Endothelial cell of umbilical vein (primary cell): ENCODE results near the gene EGFL7. TPM values are rescaled to one million over a fixed set of nuclear protein-coding genes. Genes with fewer than 3 reads are reported as not detected.

Source experiments
- BruUV-seq: library from RNA; stranded (reverse); fragments of 400-500 nt; replicated peaks from 2 replicates; lab custom pipeline; 2021; lab: Mats Ljungman, UMichigan
- CTCF ChIA-PET: fragments of 300-600, 350-600 bp; sonication (Branson Sonifier 250); formaldehyde crosslinking; loops from one replicate; lab custom pipeline; 2021; ENCODE audit warnings: antibody characterized with exemption, inconsistent platforms; lab: Charles Lee
- POLR2A ChIA-PET: fragments of 300-600, 350-600 bp; sonication (Branson Sonifier 250); formaldehyde crosslinking; loops from one replicate; lab custom pipeline; 2021; ENCODE audit warnings: antibody characterized with exemption, inconsistent platforms; lab: Charles Lee
- DNase-seq: peaks from one replicate; pipeline ENCODE4 v3.0.0-alpha.2; 2011; ENCODE audit warnings: low read depth, low spot score
- FAIRE-seq: peaks from 2 replicates; lab custom pipeline; 2011; peaks lifted over from hg19 to GRCh38; lab: Jason Lieb, UNC
- H2AFZ ChIP-seq: 2 replicates; pipeline ENCODE4 v1.6.0; 2012; ENCODE audit warnings: low read depth, low read length, control low read depth, inconsistent platforms
- H3K27ac ChIP-seq: 2 replicates; pipeline ENCODE4 v1.5.1; 2011; ENCODE audit warnings: low read depth, mild to moderate bottlenecking, control low read depth, low read length, moderate library complexity; ENCODE audit not compliant: insufficient read depth
- H3K27me3 ChIP-seq, 2 experiments: 2 replicates each; pipeline versions ENCODE4 v1.6.0 to v1.6.1; 2011; ENCODE audit warnings: low read length in 2 of 2, mixed read lengths in 1 of 2; ENCODE audit not compliant: control insufficient read depth in 2 of 2, insufficient read depth in 2 of 2
- H3K36me3 ChIP-seq, 2 experiments: 2 replicates in 1 of 2; 3 replicates in 1 of 2; pipeline ENCODE4 v1.5.1; 2011; ENCODE audit warnings: low read length in 2 of 2, mild to moderate bottlenecking in 1 of 2, moderate library complexity in 1 of 2; ENCODE audit not compliant: control insufficient read depth in 2 of 2, insufficient read depth in 2 of 2; ENCODE audit errors: extremely low read depth in 1 of 2
- H3K4me1 ChIP-seq: 3 replicates; pipeline ENCODE4 v1.5.1; 2011; ENCODE audit warnings: mild to moderate bottlenecking, low read length; ENCODE audit not compliant: control insufficient read depth, insufficient read depth; ENCODE audit errors: extremely low read depth
- H3K4me2 ChIP-seq: 2 replicates; pipeline ENCODE4 v1.6.1; 2011; ENCODE audit warnings: low read length, control low read depth, mixed read lengths; ENCODE audit not compliant: insufficient read depth
- H3K4me3 ChIP-seq, 3 experiments: fragments of 200-600 bp in 1 of 3; sonication (generic), shearing (Covaris generic) in 1 of 3; replicated peaks in 1 of 3; 2 replicates each; pipeline ENCODE4 v1.5.1; 2011 to 2016; ENCODE audit warnings: control low read depth in 3 of 3, low read length in 3 of 3, mild to moderate bottlenecking in 2 of 3, inconsistent platforms in 1 of 3, low read depth in 1 of 3, moderate library complexity in 1 of 3; ENCODE audit not compliant: insufficient read depth in 1 of 3
- H3K79me2 ChIP-seq: 2 replicates; pipeline ENCODE4 v1.6.0; 2012; ENCODE audit warnings: low read length, inconsistent platforms; ENCODE audit not compliant: control insufficient read depth, insufficient read depth
- H3K9ac ChIP-seq: replicated peaks from 2 replicates; pipeline ENCODE3; 2011; ENCODE audit warnings: low read length, control low read depth; ENCODE audit not compliant: insufficient read depth; ENCODE audit errors: extremely low read depth
- H3K9me1 ChIP-seq: replicated peaks from 3 replicates; pipeline ENCODE4 v1.6.0; 2011; ENCODE audit warnings: mild to moderate bottlenecking, low read length; ENCODE audit not compliant: control insufficient read depth, insufficient read depth; ENCODE audit errors: extremely low read depth
- H3K9me3 ChIP-seq: replicated peaks from 2 replicates; pipeline ENCODE4 v1.5.1; 2012; ENCODE audit warnings: low read length, inconsistent platforms; ENCODE audit not compliant: control insufficient read depth, insufficient read depth
- H4K20me1 ChIP-seq: replicated peaks from 2 replicates; pipeline ENCODE3; 2011; ENCODE audit warnings: mild to moderate bottlenecking, low read length; ENCODE audit not compliant: control insufficient read depth, insufficient read depth; ENCODE audit errors: extremely low read depth
- CTCF ChIP-seq, 2 donors: IDR thresholded peaks; 1 replicate in 1 of 2; 2 replicates in 1 of 2; pipeline ENCODE4 v1.5.1; 2011; ENCODE audit warnings: low read length in 2 of 2, mild to moderate bottlenecking in 2 of 2, moderate library complexity in 2 of 2, control low read depth in 1 of 2, inconsistent platforms in 1 of 2, low read depth in 1 of 2; ENCODE audit not compliant: insufficient read depth in 1 of 2; ENCODE audit errors: extremely low read depth in 1 of 2
- EZH2 ChIP-seq: IDR thresholded peaks from 2 replicates; pipeline ENCODE4 v1.6.1; 2012; ENCODE audit warnings: borderline replicate concordance, low read depth, mild to moderate bottlenecking, moderate library complexity, low read length, inconsistent platforms; ENCODE audit not compliant: severe bottlenecking
- FOS ChIP-seq: IDR thresholded peaks from 2 replicates; pipeline ENCODE4 v1.6.1; 2011; ENCODE audit warnings: mild to moderate bottlenecking, low read length, moderate library complexity, borderline replicate concordance; ENCODE audit not compliant: insufficient read depth
- GATA2 ChIP-seq: IDR thresholded peaks from 2 replicates; pipeline ENCODE4 v1.7.0; 2011; ENCODE audit warnings: low read depth, mild to moderate bottlenecking, moderate library complexity, mixed read lengths, low read length; ENCODE audit not compliant: insufficient read length, insufficient read depth
- JUN ChIP-seq: IDR thresholded peaks from 2 replicates; pipeline ENCODE4 v1.6.1; 2011; ENCODE audit warnings: borderline replicate concordance, low read depth; ENCODE audit not compliant: insufficient read length, insufficient read depth
- MAX ChIP-seq: IDR thresholded peaks from 2 replicates; pipeline ENCODE4 v1.6.1; 2011; ENCODE audit not compliant: insufficient read depth, insufficient read length
- MYC ChIP-seq: IDR thresholded peaks from one replicate; pipeline ENCODE4 v1.6.1; 2011; ENCODE audit warnings: mild to moderate bottlenecking, low read depth, low read length
- POLR2A ChIP-seq: IDR thresholded peaks from 2 replicates; pipeline ENCODE4 v1.6.1; 2012; ENCODE audit warnings: low read depth, mild to moderate bottlenecking, control low read depth, low read length
- POLR2AphosphoS5 ChIP-seq: IDR thresholded peaks from 2 replicates; pipeline ENCODE4 v1.6.1; 2012; ENCODE audit warnings: low read depth, mild to moderate bottlenecking, control low read depth, low read length, moderate library complexity; ENCODE audit not compliant: insufficient read depth
- dilution Hi-C: fragments of 300-500 bp; cut with MboI; formaldehyde crosslinking; loops from one replicate; pipeline ENCODE4 v1.15.0; 2019; ENCODE audit warnings: low sequenced_read_pairs; ENCODE audit not compliant: extremely low pct_ligation_motif_present
- intact Hi-C: fragments of 100-400 bp; cut with micrococcal nuclease; formaldehyde crosslinking; loops from one replicate; pipeline ENCODE4 v1.10.0; 2022
- polyA plus RNA-seq, 4 experiments: library from polyadenylated mRNA; depleted of rRNA in 3 of 4; stranded (reverse) in 3 of 4; unstranded in 1 of 4; fragments of >200 nt; gene quantifications; 2 replicates each; pipeline versions ENCODE4 v1.2.1 to v1.2.3, GENCODE V29; 2011 to 2012; ENCODE audit warnings: missing spikeins in 1 of 4
- total RNA-seq: library from RNA; stranded (reverse); gene quantifications from 2 replicates; pipeline ENCODE4 v1.2.3, GENCODE V29; 2021

Gene EGFL7
- total and polyA plus RNA-seq, 2 donors (not counting 3 experiments of a cell fraction or from before 2014, with no cell fraction given) = 1,043 to 1,377 TPM

DNA sequence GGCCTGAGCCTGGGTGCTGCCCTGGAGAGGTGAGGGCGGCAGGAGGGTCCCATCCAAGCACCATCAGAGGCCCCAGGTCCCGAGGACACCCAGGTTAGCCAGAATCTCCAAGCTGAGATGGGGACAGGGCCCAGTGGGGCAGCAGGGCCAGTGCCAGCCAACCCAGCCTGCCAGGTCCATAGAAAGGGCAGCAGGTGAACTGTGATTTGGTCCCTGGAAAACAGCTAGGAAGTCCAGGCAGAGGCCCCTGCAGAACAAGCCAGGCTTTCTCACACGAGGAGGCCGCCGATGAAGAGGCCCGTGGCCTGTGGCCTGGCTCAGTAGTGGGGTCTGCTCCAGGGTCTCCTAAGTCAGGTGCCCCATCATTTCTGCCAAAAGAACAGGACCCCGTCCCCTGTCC, 22.5 kb downstream of the EGFL7 start:
- CTCF ChIA-PET = no interaction called here
- H3K4me2 ChIP-seq = no peak overlapping the region
- no peak for FAIRE-seq

More for the DNA sequence above, 22.5 kb downstream of the EGFL7 start:
- Histone ChIP-seq H4K20me1 (no peaks in the 10 kb centered on the region), H3K27me3 (no peaks in the 10 kb centered on the region), H3K36me3 (peaks cover 0 to 4% of the 10 kb centered on the region in 2 experiments), H3K79me2 (peaks cover 52% of the 10 kb centered on the region), H3K9ac (no peak overlapping the region), H3K4me1 (peaks cover 13% of the 10 kb centered on the region), H3K4me3 (no peak overlapping the region), H3K9me1 (no peaks in the 10 kb centered on the region), H3K27ac (no peak overlapping the region), H3K9me3 (no peaks in the 10 kb centered on the region), H2AFZ (no peak overlapping the region)
- no peak for TF ChIP-seq GATA2
- no peak for TF ChIP-seq MYC
- TF ChIP-seq CTCF (IDR thresholded peaks at IDR 0.05; ENCODE audit: extremely low read depth in 1 of 2, insufficient read depth in 1 of 2, low read depth in 1 of 2, low read length in 2 of 2) = no peak
- no peak for TF ChIP-seq POLR2AphosphoS5
- TF ChIP-seq POLR2A = no peak
- no peak for TF ChIP-seq EZH2
- no peak for TF ChIP-seq MAX
- no peak for TF ChIP-seq JUN
- no peak for TF ChIP-seq FOS
- BruUV-seq = no TSS peak
- DNase-seq = no peak
- intact Hi-C loops = no loop called here
- dilution Hi-C loops = no loop called here
- POLR2A ChIA-PET = no interaction called here
